Fibroblast of pulmonary artery (primary cell): ENCODE data around the gene GOLIM4.

Source experiments
- DNase-seq: peaks from one replicate; pipeline ENCODE4 v3.0.0-alpha.2; 2010; ENCODE audit warnings: low read depth
- H3K4me3 ChIP-seq: replicated peaks from 2 replicates; pipeline ENCODE4 v1.5.1; 2011; ENCODE audit warnings: low read depth, mild to moderate bottlenecking, control low read depth, low read length, moderate library complexity
- CTCF ChIP-seq: IDR thresholded peaks from 2 replicates; pipeline ENCODE4 v1.5.1; 2011; ENCODE audit warnings: mild to moderate bottlenecking, control low read depth, low read length, inconsistent platforms; ENCODE audit errors: missing control alignments

GOLIM4 gene

GRCh38 chr3:167978486-167978885 is 117.2 kb downstream of the GOLIM4 start:
- H3K4me3 ChIP-seq = no peak overlapping the region
- TF ChIP-seq CTCF = no peak
- DNase-seq = no peak

GRCh38 chr3:167978071-167978470 is 117.7 kb downstream of the GOLIM4 start:
- no peak for TF ChIP-seq CTCF
- DNase-seq = no peak
- no peak overlapping the region for H3K4me3 ChIP-seq

GRCh38 chr3:167976516-167977361 is 119.0 kb downstream of the GOLIM4 start:
- H3K4me3 ChIP-seq = no peak overlapping the region
- no peak for TF ChIP-seq CTCF
- DNase-seq = peak; percentile 53

- no peak for TF ChIP-seq CTCF
These were observed 121.8 kb downstream of the GOLIM4 start for GRCh38 chr3:167973901-167974300.

GRCh38 chr3:167973046-167973445 is 122.7 kb downstream of the GOLIM4 start:
- no peak for DNase-seq
- no peak overlapping the region for H3K4me3 ChIP-seq
- TF ChIP-seq CTCF = no peak

More at GRCh38 chr3:167973901-167974300, 121.8 kb downstream of the GOLIM4 start:
- no peak for DNase-seq
- H3K4me3 ChIP-seq = no peak overlapping the region

- DNase-seq = no peak
- H3K4me3 ChIP-seq = no peak overlapping the region
- no peak for TF ChIP-seq CTCF
These were observed 123.2 kb downstream of the GOLIM4 start for GRCh38 chr3:167972502-167972901.

- DNase-seq = no peak
- H3K4me3 ChIP-seq = no peak overlapping the region
- no peak for TF ChIP-seq CTCF
These were observed 126.2 kb downstream of the GOLIM4 start for GRCh38 chr3:167969548-167969947.
